DOHH2 (cell line): ENCODE measurements around the gene CIAPIN1.

ENCODE experiments used
- CTCF ChIP-seq: fragments of 200-600 bp; sonication (generic); IDR thresholded peaks from one replicate; pipeline ENCODE4 v1.5.1; 2014; ENCODE audit warnings: antibody characterized with exemption, mild to moderate bottlenecking, low read depth, low read length; ENCODE audit not compliant: poor library complexity, severe bottlenecking
- EZH2phosphoT487 ChIP-seq: fragments of 200-600 bp; sonication (generic); IDR thresholded peaks from 2 replicates; pipeline ENCODE4 v1.6.1; 2017; ENCODE audit warnings: borderline replicate concordance, mild to moderate bottlenecking, antibody characterized with exemption, low read length, moderate library complexity, mixed read lengths

GRCh38 chr16:57430955-57431354 is 16.2 kb downstream of the CIAPIN1 start:
- no peak for TF ChIP-seq CTCF
- TF ChIP-seq EZH2phosphoT487: no peak
